Erythroblast (primary cell): ENCODE results near the gene FKBP8.

Source experiments
- DNase-seq, 2 experiments: peaks; one replicate each; lab custom pipeline; 2025; lab: John Stamatoyannopoulos, UW
- GATA1 ChIP-seq: IDR thresholded peaks from 2 replicates; pipeline ENCODE4 v1.6.1; 2011; ENCODE audit warnings: low read depth, mild to moderate bottlenecking, control low read depth, low read length, moderate library complexity
- POLR2A ChIP-seq: IDR thresholded peaks from 2 replicates; pipeline ENCODE4 v1.6.1; 2011; ENCODE audit warnings: mild to moderate bottlenecking, low read length

The FKBP8 gene

GRCh38 chr19:18483119-18483890, 60.1 kb downstream of the FKBP8 start:
- TF ChIP-seq GATA1 (no peak), POLR2A (no peak)
- no peak for DNase-seq
